HG03025 (cell line): ENCODE measurements around the gene LGMN.

ENCODE experiments used
- ATAC-seq: cut with Tn5 transposase; IDR thresholded peaks from one replicate; pipeline ENCODE4 v1.9.1; 2021; ENCODE audit warnings: mild to moderate bottlenecking, moderate library complexity; ENCODE audit not compliant: unreplicated experiment, low FRiP score

The LGMN gene

GRCh38 chr14:92702441-92702918 lies 45.9 kb downstream of the LGMN start:
- ATAC-seq = no peak

- no peak for ATAC-seq
Measured at GRCh38 chr14:92701826-92702225, 46.6 kb downstream of the LGMN start.

- ATAC-seq = no peak
Measured at GRCh38 chr14:92698393-92698792, 50.0 kb downstream of the LGMN start.

GRCh38 chr14:92696366-92696765 lies 52.1 kb downstream of the LGMN start:
- ATAC-seq = no peak

GRCh38 chr14:92695562-92695961 lies 52.9 kb downstream of the LGMN start:
- no peak for ATAC-seq

- no peak for ATAC-seq
Measured at GRCh38 chr14:92694807-92695206, 53.6 kb downstream of the LGMN start.

- ATAC-seq = no peak
Measured at GRCh38 chr14:92693998-92694795, 54.2 kb downstream of the LGMN start.

- no peak for ATAC-seq
Measured at GRCh38 chr14:92692822-92693226, 55.6 kb downstream of the LGMN start.

- ATAC-seq = no peak
Measured at GRCh38 chr14:92690171-92691011, 58.0 kb downstream of the LGMN start.

- no peak for ATAC-seq
Measured at GRCh38 chr14:92688434-92689375, 59.7 kb downstream of the LGMN start.

GRCh38 chr14:92687681-92688433 lies 60.6 kb downstream of the LGMN start:
- no peak for ATAC-seq

- ATAC-seq = no peak
Measured at GRCh38 chr14:92686900-92687427, 61.5 kb downstream of the LGMN start.

- no peak for ATAC-seq
Measured at GRCh38 chr14:92686411-92686899, 62.0 kb downstream of the LGMN start.

- no peak for ATAC-seq
Measured at GRCh38 chr14:92685784-92686355, 62.6 kb downstream of the LGMN start.

- no peak for ATAC-seq
Measured at GRCh38 chr14:92684801-92685560, 63.4 kb downstream of the LGMN start.

GRCh38 chr14:92683041-92683440 lies 65.4 kb downstream of the LGMN start:
- ATAC-seq = no peak

GRCh38 chr14:92680781-92681650 lies 67.4 kb downstream of the LGMN start:
- no peak for ATAC-seq
